Non-pigmented ciliary epithelial cell (primary cell): ENCODE data around the gene IKBKE.

ENCODE experiments used
- DNase-seq: peaks from one replicate; pipeline ENCODE4 v3.0.0-alpha.2; 2010; ENCODE audit warnings: low read depth

The IKBKE gene

DNA sequence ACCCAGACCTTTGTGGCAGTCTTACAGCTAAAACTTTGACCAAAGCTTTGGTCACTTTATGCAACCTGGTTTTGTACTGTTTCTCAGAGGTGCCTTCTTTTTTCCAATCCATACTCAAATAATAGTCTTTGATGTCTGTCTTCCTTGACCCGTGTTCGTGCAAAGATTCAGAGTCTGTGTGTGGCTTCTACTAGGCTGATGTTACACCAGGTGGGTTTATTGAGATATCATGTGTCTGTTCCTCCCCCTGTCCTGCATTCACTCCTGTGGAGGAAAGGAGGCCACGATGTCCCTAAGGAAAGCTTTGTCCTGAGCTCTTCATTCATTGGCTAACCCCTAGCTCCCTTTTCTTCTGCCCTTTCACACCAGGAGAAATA, 15.0 kb upstream of the IKBKE start:
- no peak for DNase-seq

DNA sequence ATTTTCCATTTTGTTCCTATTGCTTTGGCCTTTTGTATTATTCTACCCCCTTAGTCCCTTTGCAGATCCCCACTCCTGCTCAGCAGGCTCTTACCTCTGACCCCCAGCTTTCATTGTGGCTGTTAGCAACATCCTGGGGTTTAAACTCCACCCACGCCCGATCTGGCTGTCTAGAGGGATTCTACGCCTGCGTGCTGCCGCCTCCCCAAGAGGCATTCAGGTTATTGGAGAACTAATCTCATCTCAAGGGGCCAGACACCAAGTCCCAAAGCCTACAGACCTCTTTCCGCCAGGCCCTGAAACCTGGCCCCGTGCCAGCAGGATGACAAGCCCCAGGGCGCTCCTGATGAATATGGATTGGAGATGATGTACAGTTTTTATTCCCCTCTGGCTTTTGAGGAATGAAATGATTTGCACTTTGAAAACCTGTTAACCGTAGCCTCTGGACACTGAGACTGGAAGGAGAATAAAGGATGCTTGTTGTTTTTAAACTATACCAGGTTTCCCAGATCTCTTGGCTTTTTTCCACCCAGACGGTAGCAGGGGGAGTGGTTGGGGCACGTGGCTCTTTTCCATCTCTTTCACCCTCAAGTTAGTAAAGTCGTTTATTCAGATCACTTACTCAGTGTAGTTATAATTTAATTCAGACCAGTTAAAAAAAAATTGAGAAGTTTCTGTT, 14.5 kb upstream of the IKBKE start:
- DNase-seq = no peak

DNA sequence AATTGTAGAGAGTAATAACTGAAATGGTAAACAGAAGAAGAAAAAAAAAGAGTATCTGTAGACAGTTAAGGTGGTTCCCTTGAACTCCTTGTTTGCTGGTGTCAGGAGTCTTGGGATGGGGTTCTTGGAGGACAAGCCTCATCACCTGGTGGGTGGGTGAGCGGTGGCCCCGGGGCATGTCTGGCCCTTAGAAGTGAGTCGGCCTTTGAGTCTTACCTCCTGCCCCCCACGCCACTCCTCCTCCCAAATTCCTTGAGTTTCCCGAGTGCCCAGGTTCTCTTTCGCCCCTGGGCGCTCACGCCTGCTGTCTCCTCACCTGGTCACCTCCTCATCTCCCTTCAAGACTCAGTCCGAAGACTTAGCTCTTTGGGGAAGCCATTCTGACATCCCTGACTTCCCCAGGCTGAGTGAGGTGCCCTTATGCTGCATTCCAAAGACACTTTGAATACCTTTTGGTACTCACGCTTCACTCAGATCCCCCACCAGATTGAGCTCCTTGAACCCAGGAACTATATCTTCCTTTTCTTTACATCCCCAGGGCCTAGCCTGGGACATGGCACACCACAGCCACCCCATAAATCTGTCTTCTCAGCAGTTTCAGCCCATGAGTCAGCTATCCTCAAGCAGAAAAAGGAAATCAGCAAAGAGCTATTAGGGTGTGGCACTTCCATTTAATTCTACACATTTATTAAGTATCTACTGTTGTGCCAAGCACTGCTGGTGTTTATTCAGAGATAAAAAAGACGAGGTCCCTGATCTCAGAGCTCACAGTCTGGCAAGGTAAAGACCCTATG, 13.5 kb upstream of the IKBKE start:
- DNase-seq = no peak

DNA sequence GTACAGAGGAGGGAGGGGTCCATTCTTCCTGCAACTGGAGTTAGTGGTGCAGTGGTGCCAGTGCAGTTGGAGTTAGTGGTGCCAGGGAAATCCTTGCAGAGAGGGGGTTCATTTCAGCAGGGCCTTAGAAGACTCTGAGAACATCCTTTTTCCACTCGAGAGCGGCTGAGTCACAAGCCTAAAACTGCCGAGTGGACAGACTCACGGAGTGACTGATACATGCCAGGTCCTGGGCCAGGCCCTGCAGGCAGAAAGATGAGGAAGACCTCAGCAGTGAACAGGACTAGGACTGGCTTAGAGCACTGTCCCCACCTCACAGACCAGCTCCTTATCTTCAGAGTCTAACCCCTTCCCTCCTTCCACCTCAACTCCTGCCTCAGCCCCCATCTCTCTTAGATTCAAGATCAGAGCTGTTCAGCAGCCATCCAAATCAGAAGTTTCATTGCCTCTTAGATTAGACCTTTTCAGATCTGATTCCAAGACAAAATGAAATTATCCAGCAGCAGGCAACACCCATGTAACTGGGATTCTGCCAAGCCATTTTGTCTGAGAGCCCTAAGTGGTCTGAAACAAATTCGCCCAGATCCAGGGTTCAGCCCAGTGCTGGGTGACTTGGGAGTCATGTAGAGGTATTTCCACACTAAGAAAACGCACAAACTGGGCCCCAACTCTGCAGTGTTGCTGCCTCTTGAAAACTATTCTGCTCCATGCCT, 12.7 kb upstream of the IKBKE start:
- no peak for DNase-seq

DNA sequence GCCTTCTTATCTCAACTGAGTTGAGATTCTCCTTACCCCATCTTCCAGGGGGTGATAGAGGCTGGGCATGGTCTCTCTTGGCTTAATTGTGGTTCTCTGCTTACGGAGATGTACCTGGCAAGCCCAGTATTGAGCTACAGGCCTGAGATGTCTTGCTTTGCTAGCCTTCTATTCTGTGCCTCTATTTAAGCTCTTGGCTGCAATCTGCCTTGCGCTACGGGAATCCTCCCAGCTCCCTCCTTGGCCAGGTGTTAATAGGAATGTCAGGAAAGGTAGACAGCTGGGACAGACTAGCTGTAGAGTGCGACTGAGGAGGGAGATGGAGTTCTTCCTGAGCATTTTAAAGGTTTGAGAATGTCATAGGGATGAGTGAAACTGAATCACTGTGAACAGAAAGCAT, 10.6 kb upstream of the IKBKE start:
- no peak for DNase-seq

DNA sequence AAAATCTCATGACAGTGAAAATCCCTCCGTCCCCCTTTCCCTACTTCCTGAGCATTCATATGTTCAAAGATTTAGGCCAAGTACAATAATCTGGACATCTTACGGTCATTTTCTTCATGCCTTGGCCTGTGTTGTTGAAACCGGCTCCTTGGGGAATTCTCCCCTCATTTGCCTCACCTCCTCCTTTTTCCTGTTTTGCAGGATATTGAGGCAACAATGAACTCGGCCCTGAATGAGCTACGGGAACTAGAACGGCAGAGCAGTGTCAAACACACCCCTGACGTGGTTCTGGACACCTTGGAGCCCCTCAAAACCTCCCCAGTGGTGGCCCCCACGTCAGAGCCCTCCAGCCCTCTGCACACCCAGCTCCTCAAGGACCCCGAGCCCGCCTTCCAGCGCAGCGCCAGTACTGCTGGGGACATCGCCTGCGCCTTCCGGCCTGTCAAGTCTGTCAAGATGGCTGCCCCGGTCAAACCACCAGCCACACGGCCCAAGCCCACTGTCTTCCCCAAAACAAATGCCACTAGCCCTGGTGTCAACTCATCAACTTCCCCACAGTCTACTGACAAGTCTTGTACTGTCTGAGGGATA, 9.3 kb upstream of the IKBKE start:
- DNase-seq = no peak

DNA sequence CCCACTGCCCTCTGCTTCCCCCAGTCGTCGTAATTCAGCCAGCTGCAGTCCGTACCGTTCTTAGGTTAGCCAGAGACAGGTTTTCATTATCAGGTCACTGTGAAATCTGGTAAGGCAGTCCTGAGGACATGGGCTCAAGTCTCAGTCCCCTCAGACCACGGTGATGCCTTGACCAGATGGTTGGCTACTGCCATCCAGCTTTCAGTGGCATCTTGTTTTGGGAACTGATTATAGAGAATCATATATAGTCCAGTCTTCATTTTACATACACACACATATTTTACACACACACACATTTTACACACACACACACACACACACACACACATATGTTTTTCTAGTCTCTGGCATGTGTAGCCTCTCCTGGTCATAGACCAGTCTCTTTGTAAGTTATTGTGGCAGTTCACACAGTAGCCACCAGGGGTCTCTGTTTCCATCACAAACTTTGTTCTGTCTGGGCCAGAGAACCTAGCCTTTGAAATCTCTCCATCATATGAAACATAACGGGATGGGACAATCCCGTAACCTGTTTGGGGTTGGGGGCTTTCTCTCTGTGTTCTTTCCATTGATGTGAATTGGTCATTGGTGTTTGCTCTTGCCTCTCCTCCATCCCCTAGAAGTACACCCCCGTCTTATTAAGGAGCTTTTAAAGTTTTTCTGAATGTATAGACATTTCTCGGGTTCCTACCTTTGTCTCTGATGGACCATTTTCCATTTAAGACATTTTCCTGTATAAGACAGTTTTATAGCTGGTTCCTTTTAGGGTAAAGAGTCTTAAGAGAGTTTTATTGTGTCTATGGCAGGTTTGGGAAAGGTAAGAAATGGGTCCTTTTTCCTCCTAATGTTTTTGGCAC, 8.4 kb upstream of the IKBKE start:
- no peak for DNase-seq

DNA sequence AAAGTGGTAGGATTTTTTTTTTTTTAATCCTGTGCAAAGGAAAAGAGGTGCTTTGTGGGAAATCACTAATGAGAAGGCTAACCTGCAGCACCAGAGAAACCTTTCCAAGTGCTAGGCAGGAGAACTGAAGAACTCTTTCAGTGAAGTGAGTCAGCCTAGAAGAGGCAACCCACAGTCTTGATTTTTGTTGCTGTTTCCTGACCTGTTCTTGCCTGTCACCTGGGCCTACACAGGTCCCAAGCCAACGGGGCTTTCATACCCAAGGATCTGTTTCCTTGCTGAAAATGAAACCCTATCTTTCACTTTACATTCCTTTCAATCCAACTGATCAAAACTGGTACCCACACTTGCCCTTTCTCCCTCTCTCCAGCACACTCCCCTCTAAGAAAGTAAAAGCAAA, 7.1 kb upstream of the IKBKE start:
- no peak for DNase-seq

DNA sequence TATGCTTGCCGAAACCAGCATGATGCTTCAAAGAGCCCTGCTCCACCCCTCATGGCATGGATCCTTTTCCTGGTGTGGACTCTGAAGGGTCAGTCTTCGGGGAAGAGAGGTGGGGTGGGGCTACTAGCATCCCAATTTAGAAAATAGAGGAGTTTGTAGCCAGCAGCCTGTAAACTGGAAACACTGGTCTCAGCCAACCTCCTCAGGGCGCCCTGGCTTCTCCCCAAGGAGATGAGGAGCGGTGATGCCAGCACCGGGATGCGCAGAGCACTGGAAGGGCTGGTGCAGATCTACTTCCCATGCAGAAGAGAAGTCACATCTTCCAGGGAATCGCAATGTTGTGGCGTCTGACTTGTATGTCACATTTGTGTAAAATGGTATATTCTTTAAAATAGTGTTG, 6.4 kb upstream of the IKBKE start:
- no peak for DNase-seq

DNA sequence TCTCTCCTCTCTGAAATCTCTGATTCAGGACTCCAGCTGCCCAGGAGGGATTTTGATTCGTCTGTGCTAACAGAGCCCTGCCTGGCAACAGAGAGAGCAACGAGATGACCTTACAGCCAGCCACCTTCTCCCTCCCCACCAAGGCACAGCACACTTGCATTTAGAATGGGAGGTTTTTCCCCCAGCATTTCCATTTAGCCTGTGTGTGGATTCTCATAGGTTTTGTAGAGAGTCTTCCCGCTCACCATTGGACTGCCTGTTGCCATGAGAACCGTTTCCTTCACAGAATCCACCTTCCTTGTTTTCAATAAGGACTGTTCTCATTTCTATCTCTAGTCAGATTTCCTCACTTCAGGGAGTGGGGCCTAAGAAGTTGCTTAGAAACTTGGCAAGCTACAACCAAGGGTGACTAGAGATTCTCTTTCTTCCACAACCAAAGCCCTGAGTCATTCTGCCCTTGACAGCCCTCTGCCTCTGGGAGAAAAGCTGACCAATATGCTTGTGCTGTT, 5.8 kb upstream of the IKBKE start:
- DNase-seq = peak; percentile 56

DNA sequence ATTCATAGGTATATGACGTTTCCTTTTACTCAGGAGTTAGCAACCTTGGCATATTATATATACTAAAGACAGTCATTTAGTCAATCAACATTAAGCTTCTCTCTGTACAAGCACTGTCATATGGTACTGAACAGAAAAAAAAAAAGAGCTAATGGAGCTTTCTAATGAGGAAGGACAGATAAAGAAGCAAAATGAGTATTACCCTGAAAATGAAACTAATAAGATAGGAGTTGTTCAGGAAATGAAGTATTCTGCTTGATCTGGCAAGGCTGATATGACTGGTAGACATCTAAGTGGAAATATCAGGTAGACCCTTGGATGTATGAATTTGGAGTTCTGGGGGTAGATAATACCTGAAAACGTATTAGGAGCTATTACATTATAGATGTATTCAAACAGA, 4.3 kb upstream of the IKBKE start:
- no peak for DNase-seq

DNA sequence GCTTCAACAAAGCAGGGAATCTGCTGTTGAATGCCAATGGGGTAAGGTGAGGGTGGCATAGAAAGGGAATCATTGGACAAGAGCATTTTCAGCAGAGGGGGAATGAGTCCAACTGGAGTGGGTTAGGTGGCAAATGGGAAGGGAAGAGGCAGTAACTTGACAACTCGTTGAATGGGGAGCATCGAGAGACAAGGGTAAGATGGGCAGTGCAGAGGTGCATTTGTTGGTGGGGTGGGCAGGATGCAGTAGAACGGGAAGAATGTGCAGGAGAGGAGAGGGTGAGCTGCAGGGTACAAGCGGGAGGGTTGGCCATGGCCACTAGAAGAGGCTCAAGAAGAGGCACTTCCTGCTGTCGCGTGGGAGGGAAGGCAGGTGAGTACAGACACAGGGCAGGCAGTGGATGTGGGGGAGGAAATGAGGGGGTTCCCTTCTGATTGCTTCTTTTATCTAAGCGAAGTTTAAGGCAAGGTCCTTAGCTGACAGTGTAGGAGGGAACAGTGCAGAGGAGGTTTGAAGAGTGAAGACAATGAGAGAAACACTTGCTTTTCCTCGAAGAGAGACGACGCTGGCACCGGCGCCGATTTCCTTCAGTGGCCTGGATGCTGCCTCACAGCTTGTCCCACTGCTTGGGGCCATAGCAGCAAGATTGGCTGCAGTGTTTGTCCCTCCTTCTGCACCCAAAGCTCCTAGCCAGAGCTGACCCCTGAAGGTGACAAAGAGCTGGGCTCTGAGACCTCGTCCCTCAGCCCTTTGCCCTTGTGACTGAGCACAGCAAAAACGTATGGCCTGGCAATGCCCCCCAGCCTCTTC, 3.2 kb upstream of the IKBKE start:
- no peak for DNase-seq

DNA sequence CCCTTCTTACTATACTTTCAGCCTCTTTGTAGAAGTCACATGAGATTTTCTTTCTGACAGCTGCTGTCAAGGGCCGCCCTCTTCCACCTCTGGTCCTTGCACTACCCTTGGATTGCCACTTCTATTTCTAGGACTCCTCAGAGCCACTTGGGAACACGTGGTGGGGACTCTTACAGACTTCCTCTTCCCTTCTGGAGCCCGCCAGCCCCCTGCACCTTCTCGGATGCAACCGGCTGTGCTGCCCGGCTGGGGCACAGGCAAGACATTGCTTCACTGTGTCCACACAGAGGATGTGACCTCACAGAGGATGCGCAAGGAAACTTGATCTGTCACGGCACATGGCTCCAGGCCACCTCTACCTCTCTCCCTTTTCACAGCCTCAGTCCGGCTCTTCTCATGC, 2.4 kb upstream of the IKBKE start:
- DNase-seq = no peak

DNA sequence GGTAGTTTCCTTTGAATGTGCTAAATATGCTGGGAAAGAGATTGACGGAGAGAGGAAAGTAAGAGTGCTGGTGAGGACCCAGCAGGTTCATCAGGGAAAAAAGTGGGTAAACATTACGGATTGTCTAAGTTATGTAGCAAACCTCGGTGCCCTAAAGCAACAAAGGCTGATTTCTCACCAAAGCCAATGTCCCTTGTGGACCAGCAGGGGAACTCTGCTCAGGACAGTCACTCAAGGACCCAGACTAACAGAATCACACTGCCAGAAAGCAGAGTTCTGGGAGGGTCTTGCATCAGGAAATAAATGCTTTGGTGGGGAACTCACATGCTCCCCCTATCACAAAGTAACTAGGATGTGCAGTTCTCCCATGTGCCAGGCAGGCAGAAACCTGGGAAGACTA, 1.7 kb upstream of the IKBKE start:
- no peak for DNase-seq

DNA sequence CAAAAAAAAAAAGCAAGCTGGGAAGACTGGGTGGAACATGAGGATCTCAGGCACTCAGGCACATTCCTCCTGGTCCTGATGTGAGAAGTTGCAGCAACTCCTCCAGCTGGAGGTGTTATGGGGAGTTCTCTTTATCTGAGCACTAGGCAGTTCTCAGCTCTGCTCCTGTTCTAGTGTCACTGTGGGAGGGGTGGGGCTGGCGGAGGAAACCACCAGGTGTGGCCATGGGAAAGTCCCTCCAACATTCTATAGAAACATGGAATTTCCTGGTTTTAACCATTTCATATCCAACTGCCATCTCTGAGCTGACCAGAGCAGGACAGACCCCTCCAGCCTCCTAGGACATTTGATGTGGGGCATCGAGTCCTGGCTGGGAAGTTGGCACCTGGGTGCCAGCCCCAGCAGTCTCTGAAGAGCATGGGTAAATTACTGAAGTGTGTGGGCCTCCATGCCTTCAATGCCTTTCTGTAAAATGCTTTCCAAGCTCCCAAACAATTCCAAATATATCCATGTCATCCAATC, 804 bp upstream of the IKBKE start:
- DNase-seq = no peak

DNA sequence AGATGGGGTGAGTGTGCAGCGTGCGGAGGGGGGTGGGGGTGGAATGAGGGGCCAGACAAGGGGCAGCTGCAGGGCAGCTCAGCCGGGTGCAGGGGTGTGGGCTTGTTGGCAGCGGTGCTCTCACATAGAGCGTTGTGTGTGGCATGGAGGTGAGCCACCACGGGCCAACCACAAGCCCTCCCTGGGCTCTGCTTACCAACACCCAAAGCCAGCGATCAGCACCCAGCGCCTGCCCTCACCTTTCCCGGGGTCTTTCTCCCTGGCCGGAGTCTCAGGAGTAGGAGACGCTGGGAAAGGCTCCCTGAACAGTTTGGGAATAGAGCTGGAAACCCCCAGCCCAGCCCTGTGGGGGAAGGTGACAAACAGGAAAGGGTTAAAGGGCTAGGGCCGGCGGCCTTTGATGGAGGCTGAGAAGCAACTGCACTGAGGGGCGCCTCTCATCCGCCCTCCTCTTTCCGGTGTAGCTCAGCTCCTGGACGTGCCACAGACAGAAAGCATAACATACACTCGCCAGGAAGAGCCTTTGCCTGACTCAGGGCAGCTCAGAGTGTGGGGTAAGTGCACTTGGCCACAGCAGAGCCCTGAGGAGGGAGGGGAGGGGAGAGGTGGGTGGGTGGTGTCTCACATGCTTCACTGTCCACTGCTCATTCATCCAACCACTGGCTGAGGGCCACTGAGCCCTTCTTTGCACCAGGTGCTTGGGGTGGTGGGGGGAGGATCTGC, 577 bp downstream of the IKBKE start:
- peak; percentile 62 for DNase-seq

DNA sequence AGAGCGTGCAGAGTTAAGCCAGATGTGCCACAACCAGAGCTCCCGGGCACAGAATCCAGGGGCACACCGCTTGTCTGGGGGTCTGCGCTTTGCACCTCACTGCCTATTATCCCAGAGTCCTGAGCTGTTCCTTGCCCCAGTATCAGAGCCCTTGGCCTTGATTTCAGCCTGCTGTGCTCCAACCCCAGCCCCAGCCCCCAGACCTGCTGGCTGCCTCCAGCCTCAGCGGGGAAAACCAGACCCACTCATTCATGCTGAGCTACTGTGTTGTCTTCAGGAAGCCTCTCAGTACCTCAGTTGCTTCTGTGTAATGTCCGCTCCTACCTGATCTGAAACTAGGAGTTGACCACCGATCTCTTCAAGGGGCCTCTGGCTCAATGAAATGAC, 1.1 kb downstream of the IKBKE start:
- DNase-seq = no peak

DNA sequence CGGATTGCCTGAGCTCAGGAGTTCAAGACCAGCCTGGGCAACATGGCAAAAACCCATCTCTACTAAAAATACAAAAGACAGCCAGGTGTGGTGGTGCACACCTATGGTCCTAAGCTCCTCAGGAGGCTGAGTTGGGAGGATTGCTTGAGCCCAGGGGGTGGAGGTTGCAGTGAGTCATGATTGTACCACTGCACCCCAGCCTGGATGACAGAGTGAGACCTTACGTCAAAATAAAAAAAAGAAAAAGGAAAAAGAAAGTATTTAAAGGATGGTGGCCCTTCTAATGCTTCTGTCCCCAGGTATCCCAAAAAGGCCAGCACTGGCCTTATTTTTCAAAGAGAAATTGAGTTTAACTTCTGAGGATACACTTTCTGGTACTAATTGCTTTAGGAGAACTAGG, 1.7 kb downstream of the IKBKE start:
- DNase-seq = no peak

DNA sequence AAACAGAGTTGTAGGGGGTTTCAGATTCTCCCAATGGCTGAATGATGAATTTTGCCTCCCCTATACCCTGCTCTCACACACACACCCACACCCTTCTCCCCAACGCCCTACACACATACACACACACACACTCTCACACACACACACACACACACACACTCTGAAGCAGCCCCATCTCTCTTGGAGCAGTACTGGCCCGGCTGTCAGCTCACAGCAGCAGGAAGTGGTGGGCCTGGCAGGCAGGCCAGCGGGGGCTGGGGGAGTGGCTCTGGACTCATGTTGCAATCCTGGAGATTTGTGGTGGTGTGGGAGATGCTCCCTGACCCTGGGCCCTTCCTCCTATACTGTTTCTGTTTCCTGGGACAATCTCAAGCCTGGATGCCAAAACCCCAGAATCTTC, 2.2 kb downstream of the IKBKE start:
- DNase-seq = peak; percentile 62

DNA sequence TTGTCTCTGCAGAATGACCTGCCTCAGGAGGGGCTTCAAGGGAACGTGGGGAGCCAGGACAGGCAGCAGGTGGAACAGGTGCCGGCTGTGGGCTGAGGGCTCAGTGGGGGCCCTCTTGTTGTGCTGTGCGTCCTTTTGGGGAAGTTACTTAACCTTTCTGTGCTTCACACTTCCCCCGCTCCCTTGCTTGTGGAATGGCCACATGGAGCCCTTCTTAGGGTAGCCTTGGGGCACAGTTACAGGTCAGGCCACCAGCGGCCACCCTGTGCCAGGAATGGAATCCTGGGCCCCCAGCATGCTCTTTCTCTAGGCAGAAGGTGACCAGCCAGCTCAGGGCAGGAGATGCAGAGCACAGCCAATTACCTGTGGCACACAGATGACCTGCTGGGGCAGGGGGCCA, 2.6 kb downstream of the IKBKE start:
- no peak for DNase-seq
